Ishikawa (cell line): ENCODE results near the gene ATG5.

ENCODE experiments used
- CEBPB ChIP-seq: IDR thresholded peaks from 2 replicates; pipeline ENCODE4 v1.6.1; 2012
- CREB1 ChIP-seq: IDR thresholded peaks from 2 replicates; pipeline ENCODE4 v1.6.1; 2012; ENCODE audit warnings: low read depth
- EGR1 ChIP-seq: IDR thresholded peaks from 2 replicates; pipeline ENCODE4 v1.6.1; 2012
- EP300 ChIP-seq: IDR thresholded peaks from 2 replicates; pipeline ENCODE4 v1.6.1; 2012; ENCODE audit warnings: borderline replicate concordance
- FOXM1 ChIP-seq: IDR thresholded peaks from 2 replicates; pipeline ENCODE4 v1.6.1; 2012; ENCODE audit warnings: low read depth, borderline replicate concordance
- MAX ChIP-seq: IDR thresholded peaks from 2 replicates; pipeline ENCODE4 v1.6.1; 2012
- RAD21 ChIP-seq: IDR thresholded peaks from 2 replicates; pipeline ENCODE4 v1.6.1; 2012; ENCODE audit warnings: low read depth
- TAF1 ChIP-seq: IDR thresholded peaks from 2 replicates; pipeline ENCODE4 v1.6.1; 2012; ENCODE audit warnings: low read depth, mild to moderate bottlenecking
- TEAD4 ChIP-seq: IDR thresholded peaks from 2 replicates; pipeline ENCODE4 v1.6.1; 2012
- YY1 ChIP-seq: IDR thresholded peaks from 2 replicates; pipeline ENCODE4 v1.6.1; 2012; ENCODE audit warnings: low read depth

GRCh38 chr6:106223300-106223930, 102.1 kb downstream of the ATG5 start:
- TF ChIP-seq CEBPB (no peak), TAF1 (no peak), RAD21 (peak; percentile 78), YY1 (no peak), EP300 (no peak), EGR1 (no peak), FOXM1 (no peak), CREB1 (no peak), TEAD4 (no peak), MAX (no peak)
